ENCODE measurements around the gene TEX101. TPM values are rescaled to one million over a fixed set of nuclear protein-coding genes. Genes with fewer than 3 reads are reported as not detected.
"Not testable (repeated sequence)": the region's sequence is repeated elsewhere in the genome, so short reads cannot be mapped to it uniquely, and the experiment has no call there.

Gene TEX101
- under 1 TPM in 1 of 4 donors, not detected in 3; 0.11 TPM for polyA plus RNA-seq (ENCODE audit: insufficient read length in 4 of 4)

GRCh38 chr19:43414554-43414953, at the start of gene TEX101:
TSS of gene TEX101 (plus strand) at chr19:43414890. CDS start at chr19:43415920, 1,030 bp downstream.
- DNase-seq (ENCODE audit: low read depth in 4 of 4, low spot score in 3 of 4): no peak

GRCh38 chr19:43365677-43366076, 49.0 kb upstream of the TEX101 start:
- DNase-seq (ENCODE audit: low read depth in 4 of 4, low spot score in 3 of 4): not testable (repeated sequence)

GRCh38 chr19:43367822-43368221, 46.9 kb upstream of the TEX101 start:
- no peak for DNase-seq (ENCODE audit: low read depth in 4 of 4, low spot score in 3 of 4)

GRCh38 chr19:43368897-43369296, 45.8 kb upstream of the TEX101 start:
- not testable (repeated sequence) for DNase-seq (ENCODE audit: low read depth in 4 of 4, low spot score in 3 of 4)

- no peak for DNase-seq (ENCODE audit: low read depth in 4 of 4, low spot score in 3 of 4)
These were observed 42.8 kb upstream of the TEX101 start for GRCh38 chr19:43371909-43372308.

- DNase-seq (ENCODE audit: low read depth in 4 of 4, low spot score in 3 of 4): no peak
These were observed 42.2 kb upstream of the TEX101 start for GRCh38 chr19:43372462-43372861.

GRCh38 chr19:43377624-43378023, 37.1 kb upstream of the TEX101 start:
- not testable (repeated sequence) for DNase-seq (ENCODE audit: low read depth in 4 of 4, low spot score in 3 of 4)

GRCh38 chr19:43380008-43380407, 34.7 kb upstream of the TEX101 start:
- no peak for DNase-seq (ENCODE audit: low read depth in 4 of 4, low spot score in 3 of 4)

- no peak for DNase-seq (ENCODE audit: low read depth in 4 of 4, low spot score in 3 of 4)
These were observed 33.8 kb upstream of the TEX101 start for GRCh38 chr19:43380771-43381386.

- DNase-seq (ENCODE audit: low read depth in 4 of 4, low spot score in 3 of 4): not testable (repeated sequence)
These were observed 32.0 kb upstream of the TEX101 start for GRCh38 chr19:43382586-43383216.

- not testable (repeated sequence) for DNase-seq (ENCODE audit: low read depth in 4 of 4, low spot score in 3 of 4)
These were observed 31.4 kb upstream of the TEX101 start for GRCh38 chr19:43383254-43383653.

- DNase-seq (ENCODE audit: low read depth in 4 of 4, low spot score in 3 of 4): not testable (repeated sequence)
These were observed 30.9 kb upstream of the TEX101 start for GRCh38 chr19:43383759-43384158.

GRCh38 chr19:43390903-43391551, 23.7 kb upstream of the TEX101 start:
- not testable (repeated sequence) for DNase-seq (ENCODE audit: low read depth in 4 of 4, low spot score in 3 of 4)

GRCh38 chr19:43391552-43391935, 23.1 kb upstream of the TEX101 start:
- not testable (repeated sequence) for DNase-seq (ENCODE audit: low read depth in 4 of 4, low spot score in 3 of 4)

GRCh38 chr19:43393501-43393900, 21.2 kb upstream of the TEX101 start:
- DNase-seq (ENCODE audit: low read depth in 4 of 4, low spot score in 3 of 4): not testable (repeated sequence)

GRCh38 chr19:43395561-43395960, 19.1 kb upstream of the TEX101 start:
- DNase-seq (ENCODE audit: low read depth in 4 of 4, low spot score in 3 of 4): no peak

GRCh38 chr19:43406297-43406696, 8.4 kb upstream of the TEX101 start:
- no peak for DNase-seq (ENCODE audit: low read depth in 4 of 4, low spot score in 3 of 4)

GRCh38 chr19:43407416-43408005, 7.2 kb upstream of the TEX101 start:
- no peak for DNase-seq (ENCODE audit: low read depth in 4 of 4, low spot score in 3 of 4)

GRCh38 chr19:43408043-43408442, 6.6 kb upstream of the TEX101 start:
- no peak for DNase-seq (ENCODE audit: low read depth in 4 of 4, low spot score in 3 of 4)

GRCh38 chr19:43409415-43409814, 5.3 kb upstream of the TEX101 start:
- no peak for DNase-seq (ENCODE audit: low read depth in 4 of 4, low spot score in 3 of 4)

GRCh38 chr19:43412441-43412840, 2.2 kb upstream of the TEX101 start:
- no peak for DNase-seq (ENCODE audit: low read depth in 4 of 4, low spot score in 3 of 4)

Measured in left renal pelvis (tissue), 4 donors.